Body of pancreas (tissue), 4 donors: ENCODE measurements around the gene RLBP1. TPM values are rescaled to one million over a fixed set of nuclear protein-coding genes. Genes with fewer than 3 reads are reported as not detected.
A peak's percentile ranks its signal among the peaks of the same experiment; 100 is the strongest.

ENCODE experiments used
- ATAC-seq: fragments of 150-250 bp; one replicate; pipeline ENCODE4 v1.9.1; 2016
- DNase-seq, 4 donors: peaks; one replicate each; pipeline ENCODE4 v3.0.0-alpha.2; 2019
- H3K27ac ChIP-seq, 4 donors: fragments of 200-600 bp; sonication (generic); 1 replicate in 3 of 4; 2 replicates in 1 of 4; pipeline versions ENCODE4 v1.5.1 to v1.6.1; 2016 to 2019; ENCODE audit warnings: mild to moderate bottlenecking in 1 of 4, mixed read lengths in 1 of 4, moderate library complexity in 1 of 4
- H3K27me3 ChIP-seq, 2 donors: fragments of 200-600 bp; sonication (generic); one replicate each; pipeline ENCODE4 v1.6.0; 2016; ENCODE audit warnings: mild to moderate bottlenecking in 1 of 2
- H3K36me3 ChIP-seq, 2 donors: fragments of 200-600 bp; sonication (generic); replicated peaks in 1 of 2; 2 replicates each; pipeline ENCODE4 v1.5.1; 2016; ENCODE audit warnings: low read depth in 2 of 2; ENCODE audit not compliant: insufficient read depth in 1 of 2
- H3K4me1 ChIP-seq: fragments of 200-600 bp; sonication (generic); one replicate; pipeline ENCODE4 v1.6.0; 2016
- H3K4me3 ChIP-seq, 2 donors: fragments of 200-600 bp; sonication (generic); 1 replicate in 1 of 2; 2 replicates in 1 of 2; pipeline ENCODE4 v1.5.1; 2016 to 2019
- H3K9me3 ChIP-seq, 3 donors: fragments of 200-600 bp; sonication (generic); 1 replicate in 2 of 3; 2 replicates in 1 of 3; pipeline ENCODE4 v1.5.1; 2016
- CTCF ChIP-seq, 7 experiments: fragments of 450-650 bp in 4 of 7; fragments of 200-600 bp in 3 of 7; sonication (generic) in 3 of 7; IDR thresholded peaks; one replicate each; pipeline ENCODE4 v1.5.1; 2016 to 2019; ENCODE audit warnings: antibody characterized with exemption in 7 of 7
- POLR2A ChIP-seq, 3 donors: fragments of 450-650 bp; IDR thresholded peaks; one replicate each; pipeline ENCODE4 v1.6.1; 2016; ENCODE audit warnings: antibody characterized with exemption in 3 of 3, mild to moderate bottlenecking in 2 of 3
- WGBS, 2 donors: methylation state at CpG; one replicate each; pipeline ENCODE4 v1.1.5; 2017; 5-methylcytosine and 5-hydroxymethylcytosine counted together
- intact Hi-C: fragments of 100-400 bp; cut with DNase I; formaldehyde crosslinking; loops from one replicate; pipeline ENCODE4 v1.15.1; 2023
- total RNA-seq, 2 donors: library from RNA; depleted of rRNA; stranded (reverse); fragments of >200 nt; gene quantifications; one replicate each; pipeline ENCODE4 v1.1.0, GENCODE V29; 2016

RLBP1 gene
- total RNA-seq, 2 donors from 2014 or later, result not detected

GRCh38 chr15:89177633-89178306, 43.6 kb downstream of the RLBP1 start:
- intact Hi-C loops, result loop anchor here (5.0 to 10.0 kb wide), 3 partner anchors 35 to 273 kb away; no protein-coding TSS in a partner anchor
- 13 to 27% methylated on average over 6 of the region's 6 CpGs for WGBS, 2 donors
- no peak overlapping the region for H3K4me3 ChIP-seq
- DNase-seq (peak; percentile 69 to 76 (median 72)), ATAC-seq (peak; percentile 63)
- H3K9me3 ChIP-seq, result no peaks in the 10 kb centered on the region
- no peaks in the 10 kb centered on the region for H3K27me3 ChIP-seq
- peaks cover 7 to 21% of the 10 kb centered on the region in 2 donors for H3K36me3 ChIP-seq
- H3K27ac ChIP-seq, result no peak overlapping the region
- H3K4me1 ChIP-seq, result peaks cover 6% of the 10 kb centered on the region
- TF ChIP-seq POLR2A (IDR thresholded peaks at IDR 0.05), result no peak
- TF ChIP-seq CTCF (IDR thresholded peaks at IDR 0.05), result peak; percentile 54 to 84 (median 74)

GRCh38 chr15:89177116-89177515, 44.3 kb downstream of the RLBP1 start:
- Histone ChIP-seq H3K9me3 (no peaks in the 10 kb centered on the region), H3K36me3 (peaks cover 7 to 23% of the 10 kb centered on the region in 2 donors), H3K4me1 (peaks cover 6% of the 10 kb centered on the region), H3K27me3 (no peaks in the 10 kb centered on the region), H3K4me3 (no peak overlapping the region), H3K27ac (no peak overlapping the region)
- ATAC-seq (no peak), DNase-seq (no peak)
- TF ChIP-seq CTCF (IDR thresholded peaks at IDR 0.05) (no peak), POLR2A (IDR thresholded peaks at IDR 0.05) (no peak)
- intact Hi-C loops, result loop anchor here (5.0 to 10.0 kb wide), 3 partner anchors 35 to 272 kb away; no protein-coding TSS in a partner anchor
- 88 to 92% methylated on average over 12 of the region's 12 CpGs for WGBS, 2 donors

GRCh38 chr15:89175617-89176191, 45.7 kb downstream of the RLBP1 start:
- Histone ChIP-seq H3K36me3 (peaks cover 7 to 23% of the 10 kb centered on the region in 2 donors), H3K27me3 (no peaks in the 10 kb centered on the region), H3K4me1 (peaks cover 6% of the 10 kb centered on the region), H3K4me3 (no peak overlapping the region), H3K27ac (no peak overlapping the region), H3K9me3 (no peaks in the 10 kb centered on the region)
- 82 to 83% methylated on average over 13 of the region's 13 CpGs for WGBS, 2 donors
- ATAC-seq (no peak), DNase-seq (no peak)
- no peak for TF ChIP-seq CTCF (IDR thresholded peaks at IDR 0.05)
- intact Hi-C loops, result loop anchor here (5.0 to 10.0 kb wide), 3 partner anchors 33 to 271 kb away; no protein-coding TSS in a partner anchor

GRCh38 chr15:89174476-89174875, 46.9 kb downstream of the RLBP1 start:
- Histone ChIP-seq H3K4me3 (no peak overlapping the region), H3K36me3 (peaks cover 7 to 26% of the 10 kb centered on the region in 2 donors), H3K27me3 (no peaks in the 10 kb centered on the region), H3K27ac (no peak overlapping the region), H3K9me3 (no peaks in the 10 kb centered on the region), H3K4me1 (peaks cover 6% of the 10 kb centered on the region)
- TF ChIP-seq CTCF (IDR thresholded peaks at IDR 0.05), result no peak
- no peak for TF ChIP-seq POLR2A (IDR thresholded peaks at IDR 0.05)
- intact Hi-C loops, result loop anchor here (10.0 kb wide), 1 partner anchor 270 kb away; no protein-coding TSS in a partner anchor
- WGBS, 2 donors, result 27 to 29% methylated on average over 5 of the region's 5 CpGs
- no peak for DNase-seq
- ATAC-seq, result no peak
